ENCODE results near the gene ARHGEF26. TPM values are rescaled to one million over a fixed set of nuclear protein-coding genes. Genes with fewer than 3 reads are reported as not detected.

Gene ARHGEF26
- total RNA-seq, 1 experiment from 2014 or later, result 14.1 TPM

DNA sequence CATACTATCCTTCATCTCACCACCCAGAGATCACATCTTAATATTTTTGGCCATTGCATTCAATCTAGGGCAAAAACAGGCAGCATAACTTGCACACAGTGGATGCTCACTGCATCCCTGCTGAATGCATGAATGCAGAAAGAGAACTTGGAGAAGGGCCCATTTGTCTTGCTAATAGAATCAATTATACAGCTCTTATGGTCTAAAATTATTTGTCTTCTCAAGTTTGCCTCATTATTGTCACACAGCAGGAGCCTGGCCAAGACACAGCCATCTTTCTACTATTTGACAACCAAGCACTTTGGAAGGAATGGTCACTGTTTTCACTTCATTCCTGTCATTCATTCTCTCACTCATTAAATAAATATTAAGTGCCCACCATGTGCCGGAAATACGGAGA lies 1.2 kb upstream of the ARHGEF26 start:
- H3K4me1 Mint-ChIP-seq, result peaks cover 29% of the 10 kb centered on the region
- no peak for ATAC-seq
- H3K27me3 Mint-ChIP-seq (ENCODE audit: low read depth), result peaks cover 32% of the 10 kb centered on the region
- POLR2A ChIA-PET, result no interaction called here
- H3K9me3 Mint-ChIP-seq, result no peaks in the 10 kb centered on the region
- no peak overlapping the region for H3K27ac Mint-ChIP-seq
- TF ChIP-seq NR2C2 (CRISPR knock-in tag; IDR thresholded peaks at IDR 0.05) (no peak), ZNF121 (CRISPR knock-in tag; IDR thresholded peaks at IDR 0.05) (no peak), TP53 (CRISPR knock-in tag; IDR thresholded peaks at IDR 0.05) (no peak), ZNF396 (CRISPR knock-in tag; IDR thresholded peaks at IDR 0.05; ENCODE audit: borderline replicate concordance) (no peak), JUN (CRISPR knock-in tag; IDR thresholded peaks at IDR 0.05) (no peak), MYBL2 (CRISPR knock-in tag; IDR thresholded peaks at IDR 0.05) (no peak), NR1H2 (CRISPR knock-in tag; IDR thresholded peaks at IDR 0.05) (no peak), ATF1 (CRISPR knock-in tag; IDR thresholded peaks at IDR 0.05) (no peak), ZBTB21 (CRISPR knock-in tag; IDR thresholded peaks at IDR 0.05; ENCODE audit: borderline replicate concordance) (no peak)
- TF ChIP-seq, protein P1, sequence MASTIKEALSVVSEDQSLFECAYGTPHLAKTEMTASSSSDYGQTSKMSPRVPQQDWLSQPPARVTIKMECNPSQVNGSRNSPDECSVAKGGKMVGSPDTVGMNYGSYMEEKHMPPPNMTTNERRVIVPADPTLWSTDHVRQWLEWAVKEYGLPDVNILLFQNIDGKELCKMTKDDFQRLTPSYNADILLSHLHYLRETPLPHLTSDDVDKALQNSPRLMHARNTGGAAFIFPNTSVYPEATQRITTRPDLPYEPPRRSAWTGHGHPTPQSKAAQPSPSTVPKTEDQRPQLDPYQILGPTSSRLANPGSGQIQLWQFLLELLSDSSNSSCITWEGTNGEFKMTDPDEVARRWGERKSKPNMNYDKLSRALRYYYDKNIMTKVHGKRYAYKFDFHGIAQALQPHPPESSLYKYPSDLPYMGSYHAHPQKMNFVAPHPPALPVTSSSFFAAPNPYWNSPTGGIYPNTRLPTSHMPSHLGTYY (CRISPR knock-in tag; IDR thresholded peaks at IDR 0.05), result no peak
- TF ChIP-seq, protein P2, sequence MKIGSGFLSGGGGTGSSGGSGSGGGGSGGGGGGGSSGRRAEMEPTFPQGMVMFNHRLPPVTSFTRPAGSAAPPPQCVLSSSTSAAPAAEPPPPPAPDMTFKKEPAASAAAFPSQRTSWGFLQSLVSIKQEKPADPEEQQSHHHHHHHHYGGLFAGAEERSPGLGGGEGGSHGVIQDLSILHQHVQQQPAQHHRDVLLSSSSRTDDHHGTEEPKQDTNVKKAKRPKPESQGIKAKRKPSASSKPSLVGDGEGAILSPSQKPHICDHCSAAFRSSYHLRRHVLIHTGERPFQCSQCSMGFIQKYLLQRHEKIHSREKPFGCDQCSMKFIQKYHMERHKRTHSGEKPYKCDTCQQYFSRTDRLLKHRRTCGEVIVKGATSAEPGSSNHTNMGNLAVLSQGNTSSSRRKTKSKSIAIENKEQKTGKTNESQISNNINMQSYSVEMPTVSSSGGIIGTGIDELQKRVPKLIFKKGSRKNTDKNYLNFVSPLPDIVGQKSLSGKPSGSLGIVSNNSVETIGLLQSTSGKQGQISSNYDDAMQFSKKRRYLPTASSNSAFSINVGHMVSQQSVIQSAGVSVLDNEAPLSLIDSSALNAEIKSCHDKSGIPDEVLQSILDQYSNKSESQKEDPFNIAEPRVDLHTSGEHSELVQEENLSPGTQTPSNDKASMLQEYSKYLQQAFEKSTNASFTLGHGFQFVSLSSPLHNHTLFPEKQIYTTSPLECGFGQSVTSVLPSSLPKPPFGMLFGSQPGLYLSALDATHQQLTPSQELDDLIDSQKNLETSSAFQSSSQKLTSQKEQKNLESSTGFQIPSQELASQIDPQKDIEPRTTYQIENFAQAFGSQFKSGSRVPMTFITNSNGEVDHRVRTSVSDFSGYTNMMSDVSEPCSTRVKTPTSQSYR (CRISPR knock-in tag; IDR thresholded peaks at IDR 0.05), result no peak
- TF ChIP-seq, protein P3, sequence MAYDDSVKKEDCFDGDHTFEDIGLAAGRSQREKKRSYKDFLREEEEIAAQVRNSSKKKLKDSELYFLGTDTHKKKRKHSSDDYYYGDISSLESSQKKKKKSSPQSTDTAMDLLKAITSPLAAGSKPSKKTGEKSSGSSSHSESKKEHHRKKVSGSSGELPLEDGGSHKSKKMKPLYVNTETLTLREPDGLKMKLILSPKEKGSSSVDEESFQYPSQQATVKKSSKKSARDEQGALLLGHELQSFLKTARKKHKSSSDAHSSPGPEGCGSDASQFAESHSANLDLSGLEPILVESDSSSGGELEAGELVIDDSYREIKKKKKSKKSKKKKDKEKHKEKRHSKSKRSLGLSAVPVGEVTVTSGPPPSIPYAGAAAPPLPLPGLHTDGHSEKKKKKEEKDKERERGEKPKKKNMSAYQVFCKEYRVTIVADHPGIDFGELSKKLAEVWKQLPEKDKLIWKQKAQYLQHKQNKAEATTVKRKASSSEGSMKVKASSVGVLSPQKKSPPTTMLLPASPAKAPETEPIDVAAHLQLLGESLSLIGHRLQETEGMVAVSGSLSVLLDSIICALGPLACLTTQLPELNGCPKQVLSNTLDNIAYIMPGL (CRISPR knock-in tag; IDR thresholded peaks at IDR 0.05), result no peak
- TF ChIP-seq, protein P4, sequence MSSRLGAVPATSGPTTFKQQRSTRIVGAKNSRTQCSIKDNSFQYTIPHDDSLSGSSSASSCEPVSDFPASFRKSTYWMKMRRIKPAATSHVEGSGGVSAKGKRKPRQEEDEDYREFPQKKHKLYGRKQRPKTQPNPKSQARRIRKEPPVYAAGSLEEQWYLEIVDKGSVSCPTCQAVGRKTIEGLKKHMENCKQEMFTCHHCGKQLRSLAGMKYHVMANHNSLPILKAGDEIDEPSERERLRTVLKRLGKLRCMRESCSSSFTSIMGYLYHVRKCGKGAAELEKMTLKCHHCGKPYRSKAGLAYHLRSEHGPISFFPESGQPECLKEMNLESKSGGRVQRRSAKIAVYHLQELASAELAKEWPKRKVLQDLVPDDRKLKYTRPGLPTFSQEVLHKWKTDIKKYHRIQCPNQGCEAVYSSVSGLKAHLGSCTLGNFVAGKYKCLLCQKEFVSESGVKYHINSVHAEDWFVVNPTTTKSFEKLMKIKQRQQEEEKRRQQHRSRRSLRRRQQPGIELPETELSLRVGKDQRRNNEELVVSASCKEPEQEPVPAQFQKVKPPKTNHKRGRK (CRISPR knock-in tag; IDR thresholded peaks at IDR 0.05; ENCODE audit: borderline replicate concordance), result no peak
- TF ChIP-seq, protein P5, sequence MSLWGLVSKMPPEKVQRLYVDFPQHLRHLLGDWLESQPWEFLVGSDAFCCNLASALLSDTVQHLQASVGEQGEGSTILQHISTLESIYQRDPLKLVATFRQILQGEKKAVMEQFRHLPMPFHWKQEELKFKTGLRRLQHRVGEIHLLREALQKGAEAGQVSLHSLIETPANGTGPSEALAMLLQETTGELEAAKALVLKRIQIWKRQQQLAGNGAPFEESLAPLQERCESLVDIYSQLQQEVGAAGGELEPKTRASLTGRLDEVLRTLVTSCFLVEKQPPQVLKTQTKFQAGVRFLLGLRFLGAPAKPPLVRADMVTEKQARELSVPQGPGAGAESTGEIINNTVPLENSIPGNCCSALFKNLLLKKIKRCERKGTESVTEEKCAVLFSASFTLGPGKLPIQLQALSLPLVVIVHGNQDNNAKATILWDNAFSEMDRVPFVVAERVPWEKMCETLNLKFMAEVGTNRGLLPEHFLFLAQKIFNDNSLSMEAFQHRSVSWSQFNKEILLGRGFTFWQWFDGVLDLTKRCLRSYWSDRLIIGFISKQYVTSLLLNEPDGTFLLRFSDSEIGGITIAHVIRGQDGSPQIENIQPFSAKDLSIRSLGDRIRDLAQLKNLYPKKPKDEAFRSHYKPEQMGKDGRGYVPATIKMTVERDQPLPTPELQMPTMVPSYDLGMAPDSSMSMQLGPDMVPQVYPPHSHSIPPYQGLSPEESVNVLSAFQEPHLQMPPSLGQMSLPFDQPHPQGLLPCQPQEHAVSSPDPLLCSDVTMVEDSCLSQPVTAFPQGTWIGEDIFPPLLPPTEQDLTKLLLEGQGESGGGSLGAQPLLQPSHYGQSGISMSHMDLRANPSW (CRISPR knock-in tag; conservative IDR thresholded peaks at IDR 0.05; ENCODE audit: low read depth), result no peak
- TF ChIP-seq, protein P6, sequence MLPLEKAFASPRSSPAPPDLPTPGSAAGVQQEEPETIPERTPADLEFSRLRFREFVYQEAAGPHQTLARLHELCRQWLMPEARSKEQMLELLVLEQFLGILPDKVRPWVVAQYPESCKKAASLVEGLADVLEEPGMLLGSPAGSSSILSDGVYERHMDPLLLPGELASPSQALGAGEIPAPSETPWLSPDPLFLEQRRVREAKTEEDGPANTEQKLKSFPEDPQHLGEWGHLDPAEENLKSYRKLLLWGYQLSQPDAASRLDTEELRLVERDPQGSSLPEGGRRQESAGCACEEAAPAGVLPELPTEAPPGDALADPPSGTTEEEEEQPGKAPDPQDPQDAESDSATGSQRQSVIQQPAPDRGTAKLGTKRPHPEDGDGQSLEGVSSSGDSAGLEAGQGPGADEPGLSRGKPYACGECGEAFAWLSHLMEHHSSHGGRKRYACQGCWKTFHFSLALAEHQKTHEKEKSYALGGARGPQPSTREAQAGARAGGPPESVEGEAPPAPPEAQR (CRISPR knock-in tag; IDR thresholded peaks at IDR 0.05), result no peak
- TF ChIP-seq, protein P7, sequence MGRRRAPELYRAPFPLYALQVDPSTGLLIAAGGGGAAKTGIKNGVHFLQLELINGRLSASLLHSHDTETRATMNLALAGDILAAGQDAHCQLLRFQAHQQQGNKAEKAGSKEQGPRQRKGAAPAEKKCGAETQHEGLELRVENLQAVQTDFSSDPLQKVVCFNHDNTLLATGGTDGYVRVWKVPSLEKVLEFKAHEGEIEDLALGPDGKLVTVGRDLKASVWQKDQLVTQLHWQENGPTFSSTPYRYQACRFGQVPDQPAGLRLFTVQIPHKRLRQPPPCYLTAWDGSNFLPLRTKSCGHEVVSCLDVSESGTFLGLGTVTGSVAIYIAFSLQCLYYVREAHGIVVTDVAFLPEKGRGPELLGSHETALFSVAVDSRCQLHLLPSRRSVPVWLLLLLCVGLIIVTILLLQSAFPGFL (CRISPR knock-in tag; IDR thresholded peaks at IDR 0.05; ENCODE audit: borderline replicate concordance), result no peak
- TF ChIP-seq, protein P8, sequence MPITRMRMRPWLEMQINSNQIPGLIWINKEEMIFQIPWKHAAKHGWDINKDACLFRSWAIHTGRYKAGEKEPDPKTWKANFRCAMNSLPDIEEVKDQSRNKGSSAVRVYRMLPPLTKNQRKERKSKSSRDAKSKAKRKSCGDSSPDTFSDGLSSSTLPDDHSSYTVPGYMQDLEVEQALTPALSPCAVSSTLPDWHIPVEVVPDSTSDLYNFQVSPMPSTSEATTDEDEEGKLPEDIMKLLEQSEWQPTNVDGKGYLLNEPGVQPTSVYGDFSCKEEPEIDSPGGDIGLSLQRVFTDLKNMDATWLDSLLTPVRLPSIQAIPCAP (CRISPR knock-in tag; IDR thresholded peaks at IDR 0.05), result no peak
- H3K4me3 Mint-ChIP-seq, result peak overlapping the region; percentile 83
- DNase-seq (ENCODE audit: low spot score), result no peak
- H3K36me3 Mint-ChIP-seq, result no peaks in the 10 kb centered on the region
- CTCF ChIA-PET, result no interaction called here

Measured in WTC11 (cell line).